K562 (cell line): ENCODE data around the gene PRSS22. TPM values are rescaled to one million over a fixed set of nuclear protein-coding genes. Genes with fewer than 3 reads are reported as not detected.

Source experiments
- FOXK1 ChIP-seq: sonication (generic); formaldehyde crosslinking; IDR thresholded peaks from 2 replicates; pipeline ENCODE4 v1.8.0; 2022; ENCODE audit warnings: missing genetic modification reagents, mild to moderate bottlenecking, borderline replicate concordance
- JUNB ChIP-seq: fragments of 450-650 bp; formaldehyde crosslinking; conservative IDR thresholded peaks from 2 replicates; pipeline ENCODE4 v1.4.0; 2020; ENCODE audit warnings: mild to moderate bottlenecking
- KHSRP ChIP-seq: fragments of 450-650 bp; IDR thresholded peaks from 2 replicates; pipeline ENCODE4 v1.6.1; 2017
- NR1H2 ChIP-seq: sonication (generic); formaldehyde crosslinking; IDR thresholded peaks from 2 replicates; pipeline ENCODE4 v1.4.0; 2020; ENCODE audit warnings: mild to moderate bottlenecking, missing genetic modification reagents
- OTX1 ChIP-seq: fragments of 450-650 bp; formaldehyde crosslinking; IDR thresholded peaks from 2 replicates; pipeline ENCODE4 v1.4.0; 2022; ENCODE audit warnings: mild to moderate bottlenecking
- PTTG1 ChIP-seq: fragments of 450-650 bp; IDR thresholded peaks from 2 replicates; pipeline ENCODE4 v1.6.1; 2016; ENCODE audit warnings: low read depth, mild to moderate bottlenecking, missing genetic modification characterization, missing compliant biosample characterization
- RUNX1 ChIP-seq: sonication (generic); IDR thresholded peaks from 2 replicates; pipeline ENCODE4 v1.6.1; 2016; ENCODE audit warnings: antibody characterized with exemption, low read depth
- polyA plus RNA-seq, 8 experiments: library from polyadenylated mRNA; depleted of rRNA in 4 of 8; stranded (reverse) in 5 of 8; unstranded in 3 of 8; fragments of >200 nt; fragmentation: Nextera tagmentation in 2 of 8; fragmentation: Illumina TruSeq in 1 of 8; extraction: Ambion mirVana in 2 of 8; extraction: Trizol in 1 of 8; gene quantifications; 2 replicates each; pipeline versions ENCODE4 v1.2.1 to v1.2.3, GENCODE V29; 2011 to 2014; ENCODE audit warnings: inconsistent platforms in 1 of 8, missing spikeins in 1 of 8
- total RNA-seq, 7 experiments: library from RNA; depleted of rRNA in 6 of 7; stranded (reverse); fragments of >200 nt in 6 of 7; fragmentation: Illumina TruSeq in 2 of 7; extraction: Trizol in 2 of 7; gene quantifications; 2 replicates each; pipeline versions ENCODE4 v1.2.1 to v1.2.3, GENCODE V29; 2011 to 2021; ENCODE audit warnings: low replicate concordance in 1 of 7
- TF ChIP-seq, protein P1 (sequence below): fragments of 450-650 bp; formaldehyde crosslinking; IDR thresholded peaks from 2 replicates; pipeline ENCODE4 v1.4.0; 2020; ENCODE audit warnings: mild to moderate bottlenecking, moderate library complexity
- TF ChIP-seq, protein P2 (sequence below): fragments of 450-650 bp; IDR thresholded peaks from 2 replicates; pipeline ENCODE4 v1.6.1; 2017; ENCODE audit warnings: antibody characterized with exemption
- TF ChIP-seq, protein P3 (sequence below): fragments of 250-450 bp; sonication (Bioruptor Pico); IDR thresholded peaks from 2 replicates; pipeline ENCODE4 v1.4.0; 2020
- TF ChIP-seq, protein P4 (sequence below): sonication (generic); formaldehyde crosslinking; IDR thresholded peaks from 2 replicates; pipeline ENCODE4 v1.8.0; 2022; ENCODE audit warnings: missing genetic modification reagents, mild to moderate bottlenecking, moderate library complexity, borderline replicate concordance
- TF ChIP-seq, protein P5 (sequence below): fragments of 450-650 bp; IDR thresholded peaks from 2 replicates; pipeline ENCODE4 v1.6.1; 2016; ENCODE audit warnings: antibody characterized with exemption
- TF ChIP-seq, protein P6 (sequence below): sonication (generic); formaldehyde crosslinking; IDR thresholded peaks from 2 replicates; pipeline ENCODE4 v1.9.0; 2022; ENCODE audit warnings: mild to moderate bottlenecking, missing genetic modification reagents

Gene PRSS22
- total and polyA plus RNA-seq, 9 of the 15 experiments (the other 6 are each of a cell fraction or from before 2014, with no cell fraction given) = 0.13 to 0.42 TPM; not detected in 7

DNA sequence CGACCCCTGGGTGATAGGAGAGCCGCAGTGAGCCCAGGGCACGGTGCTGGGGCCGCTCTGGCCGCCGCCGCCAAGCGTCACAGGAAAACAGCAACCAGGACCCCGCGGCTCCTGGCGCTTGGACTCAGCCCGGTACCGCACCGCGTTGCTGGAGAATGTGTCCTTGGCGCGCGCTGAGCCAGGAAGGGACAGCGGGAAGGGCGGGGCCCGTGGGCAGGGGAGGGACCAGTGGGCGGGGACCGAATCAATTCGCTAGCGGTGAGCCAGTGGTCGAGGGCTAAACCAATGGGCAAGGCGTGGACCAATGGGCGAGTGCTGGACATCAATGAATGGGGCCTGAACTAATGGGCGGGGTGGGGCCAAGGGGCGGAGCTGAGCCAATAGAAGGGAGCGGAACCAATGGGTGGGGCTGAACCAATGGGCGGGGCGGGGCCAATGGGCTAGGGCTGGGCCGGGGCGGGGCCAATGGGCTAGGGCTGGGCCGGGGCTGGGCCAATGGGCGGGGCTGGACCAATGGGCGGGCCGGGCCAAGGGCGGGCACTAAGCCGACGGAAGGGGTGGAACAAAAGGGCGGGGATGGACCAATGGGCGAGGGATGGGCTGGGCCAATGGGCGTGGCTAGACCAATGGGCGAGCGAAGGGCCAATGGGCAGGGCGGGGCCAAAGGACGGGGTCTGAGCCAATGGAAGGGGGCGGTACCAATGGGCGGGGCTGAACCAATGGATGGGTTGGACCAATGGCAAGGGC lies 47.4 kb upstream of the PRSS22 start (continued):
- TF ChIP-seq RUNX1 (no peak), JUNB (no peak), NR1H2 (no peak), KHSRP (no peak), OTX1 (CRISPR knock-in tag) (no peak; the same call in 1 of the 2 replicates), PTTG1 (tag) (no peak), FOXK1 (CRISPR knock-in tag) (peak; percentile 10; the same call in 1 of the 2 replicates)
- TF ChIP-seq, protein P1, sequence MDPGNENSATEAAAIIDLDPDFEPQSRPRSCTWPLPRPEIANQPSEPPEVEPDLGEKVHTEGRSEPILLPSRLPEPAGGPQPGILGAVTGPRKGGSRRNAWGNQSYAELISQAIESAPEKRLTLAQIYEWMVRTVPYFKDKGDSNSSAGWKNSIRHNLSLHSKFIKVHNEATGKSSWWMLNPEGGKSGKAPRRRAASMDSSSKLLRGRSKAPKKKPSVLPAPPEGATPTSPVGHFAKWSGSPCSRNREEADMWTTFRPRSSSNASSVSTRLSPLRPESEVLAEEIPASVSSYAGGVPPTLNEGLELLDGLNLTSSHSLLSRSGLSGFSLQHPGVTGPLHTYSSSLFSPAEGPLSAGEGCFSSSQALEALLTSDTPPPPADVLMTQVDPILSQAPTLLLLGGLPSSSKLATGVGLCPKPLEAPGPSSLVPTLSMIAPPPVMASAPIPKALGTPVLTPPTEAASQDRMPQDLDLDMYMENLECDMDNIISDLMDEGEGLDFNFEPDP (CRISPR knock-in tag) = no peak
- TF ChIP-seq, protein P2, sequence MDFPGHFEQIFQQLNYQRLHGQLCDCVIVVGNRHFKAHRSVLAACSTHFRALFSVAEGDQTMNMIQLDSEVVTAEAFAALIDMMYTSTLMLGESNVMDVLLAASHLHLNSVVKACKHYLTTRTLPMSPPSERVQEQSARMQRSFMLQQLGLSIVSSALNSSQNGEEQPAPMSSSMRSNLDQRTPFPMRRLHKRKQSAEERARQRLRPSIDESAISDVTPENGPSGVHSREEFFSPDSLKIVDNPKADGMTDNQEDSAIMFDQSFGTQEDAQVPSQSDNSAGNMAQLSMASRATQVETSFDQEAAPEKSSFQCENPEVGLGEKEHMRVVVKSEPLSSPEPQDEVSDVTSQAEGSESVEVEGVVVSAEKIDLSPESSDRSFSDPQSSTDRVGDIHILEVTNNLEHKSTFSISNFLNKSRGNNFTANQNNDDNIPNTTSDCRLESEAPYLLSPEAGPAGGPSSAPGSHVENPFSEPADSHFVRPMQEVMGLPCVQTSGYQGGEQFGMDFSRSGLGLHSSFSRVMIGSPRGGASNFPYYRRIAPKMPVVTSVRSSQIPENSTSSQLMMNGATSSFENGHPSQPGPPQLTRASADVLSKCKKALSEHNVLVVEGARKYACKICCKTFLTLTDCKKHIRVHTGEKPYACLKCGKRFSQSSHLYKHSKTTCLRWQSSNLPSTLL = no peak
- TF ChIP-seq, protein P3, sequence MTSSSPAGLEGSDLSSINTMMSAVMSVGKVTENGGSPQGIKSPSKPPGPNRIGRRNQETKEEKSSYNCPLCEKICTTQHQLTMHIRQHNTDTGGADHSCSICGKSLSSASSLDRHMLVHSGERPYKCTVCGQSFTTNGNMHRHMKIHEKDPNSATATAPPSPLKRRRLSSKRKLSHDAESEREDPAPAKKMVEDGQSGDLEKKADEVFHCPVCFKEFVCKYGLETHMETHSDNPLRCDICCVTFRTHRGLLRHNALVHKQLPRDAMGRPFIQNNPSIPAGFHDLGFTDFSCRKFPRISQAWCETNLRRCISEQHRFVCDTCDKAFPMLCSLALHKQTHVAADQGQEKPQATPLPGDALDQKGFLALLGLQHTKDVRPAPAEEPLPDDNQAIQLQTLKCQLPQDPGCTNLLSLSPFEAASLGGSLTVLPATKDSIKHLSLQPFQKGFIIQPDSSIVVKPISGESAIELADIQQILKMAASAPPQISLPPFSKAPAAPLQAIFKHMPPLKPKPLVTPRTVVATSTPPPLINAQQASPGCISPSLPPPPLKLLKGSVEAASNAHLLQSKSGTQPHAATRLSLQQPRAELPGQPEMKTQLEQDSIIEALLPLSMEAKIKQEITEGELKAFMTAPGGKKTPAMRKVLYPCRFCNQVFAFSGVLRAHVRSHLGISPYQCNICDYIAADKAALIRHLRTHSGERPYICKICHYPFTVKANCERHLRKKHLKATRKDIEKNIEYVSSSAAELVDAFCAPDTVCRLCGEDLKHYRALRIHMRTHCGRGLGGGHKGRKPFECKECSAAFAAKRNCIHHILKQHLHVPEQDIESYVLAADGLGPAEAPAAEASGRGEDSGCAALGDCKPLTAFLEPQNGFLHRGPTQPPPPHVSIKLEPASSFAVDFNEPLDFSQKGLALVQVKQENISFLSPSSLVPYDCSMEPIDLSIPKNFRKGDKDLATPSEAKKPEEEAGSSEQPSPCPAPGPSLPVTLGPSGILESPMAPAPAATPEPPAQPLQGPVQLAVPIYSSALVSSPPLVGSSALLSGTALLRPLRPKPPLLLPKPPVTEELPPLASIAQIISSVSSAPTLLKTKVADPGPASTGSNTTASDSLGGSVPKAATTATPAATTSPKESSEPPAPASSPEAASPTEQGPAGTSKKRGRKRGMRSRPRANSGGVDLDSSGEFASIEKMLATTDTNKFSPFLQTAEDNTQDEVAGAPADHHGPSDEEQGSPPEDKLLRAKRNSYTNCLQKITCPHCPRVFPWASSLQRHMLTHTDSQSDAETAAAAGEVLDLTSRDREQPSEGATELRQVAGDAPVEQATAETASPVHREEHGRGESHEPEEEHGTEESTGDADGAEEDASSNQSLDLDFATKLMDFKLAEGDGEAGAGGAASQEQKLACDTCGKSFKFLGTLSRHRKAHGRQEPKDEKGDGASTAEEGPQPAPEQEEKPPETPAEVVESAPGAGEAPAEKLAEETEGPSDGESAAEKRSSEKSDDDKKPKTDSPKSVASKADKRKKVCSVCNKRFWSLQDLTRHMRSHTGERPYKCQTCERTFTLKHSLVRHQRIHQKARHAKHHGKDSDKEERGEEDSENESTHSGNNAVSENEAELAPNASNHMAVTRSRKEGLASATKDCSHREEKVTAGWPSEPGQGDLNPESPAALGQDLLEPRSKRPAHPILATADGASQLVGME (CRISPR knock-in tag) = no peak
- TF ChIP-seq, protein P4, sequence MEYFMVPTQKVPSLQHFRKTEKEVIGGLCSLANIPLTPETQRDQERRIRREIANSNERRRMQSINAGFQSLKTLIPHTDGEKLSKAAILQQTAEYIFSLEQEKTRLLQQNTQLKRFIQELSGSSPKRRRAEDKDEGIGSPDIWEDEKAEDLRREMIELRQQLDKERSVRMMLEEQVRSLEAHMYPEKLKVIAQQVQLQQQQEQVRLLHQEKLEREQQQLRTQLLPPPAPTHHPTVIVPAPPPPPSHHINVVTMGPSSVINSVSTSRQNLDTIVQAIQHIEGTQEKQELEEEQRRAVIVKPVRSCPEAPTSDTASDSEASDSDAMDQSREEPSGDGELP (CRISPR knock-in tag) = peak; percentile 69
- TF ChIP-seq, protein P5, sequence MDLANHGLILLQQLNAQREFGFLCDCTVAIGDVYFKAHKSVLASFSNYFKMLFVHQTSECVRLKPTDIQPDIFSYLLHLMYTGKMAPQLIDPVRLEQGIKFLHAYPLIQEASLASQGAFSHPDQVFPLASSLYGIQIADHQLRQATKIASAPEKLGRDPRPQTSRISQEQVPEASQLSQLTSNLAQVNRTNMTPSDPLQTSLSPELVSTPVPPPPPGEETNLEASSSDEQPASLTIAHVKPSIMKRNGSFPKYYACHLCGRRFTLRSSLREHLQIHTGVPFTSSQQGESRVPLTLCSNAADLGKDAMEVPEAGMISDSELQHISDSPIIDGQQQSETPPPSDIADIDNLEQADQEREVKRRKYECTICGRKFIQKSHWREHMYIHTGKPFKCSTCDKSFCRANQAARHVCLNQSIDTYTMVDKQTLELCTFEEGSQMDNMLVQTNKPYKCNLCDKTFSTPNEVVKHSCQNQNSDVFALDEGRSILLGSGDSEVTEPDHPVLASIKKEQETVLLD = no peak
- TF ChIP-seq, protein P6, sequence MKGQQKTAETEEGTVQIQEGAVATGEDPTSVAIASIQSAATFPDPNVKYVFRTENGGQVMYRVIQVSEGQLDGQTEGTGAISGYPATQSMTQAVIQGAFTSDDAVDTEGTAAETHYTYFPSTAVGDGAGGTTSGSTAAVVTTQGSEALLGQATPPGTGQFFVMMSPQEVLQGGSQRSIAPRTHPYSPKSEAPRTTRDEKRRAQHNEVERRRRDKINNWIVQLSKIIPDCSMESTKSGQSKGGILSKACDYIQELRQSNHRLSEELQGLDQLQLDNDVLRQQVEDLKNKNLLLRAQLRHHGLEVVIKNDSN (CRISPR knock-in tag) = 0 out of 2 replicates have a peak, but pooled peaks have one; percentile 10
